22Rv1 (cell line): ENCODE data around the gene RPP25.

Source experiments
- ZFX ChIP-seq: fragments of 450-650 bp; IDR thresholded peaks from 2 replicates; pipeline ENCODE4 v1.6.1; 2017; ENCODE audit warnings: antibody characterized with exemption, borderline replicate concordance
- TF ChIP-seq, protein P1 (sequence below): fragments of 450-650 bp; IDR thresholded peaks from 2 replicates; pipeline ENCODE4 v1.5.1; 2017; ENCODE audit warnings: mild to moderate bottlenecking

DNA sequence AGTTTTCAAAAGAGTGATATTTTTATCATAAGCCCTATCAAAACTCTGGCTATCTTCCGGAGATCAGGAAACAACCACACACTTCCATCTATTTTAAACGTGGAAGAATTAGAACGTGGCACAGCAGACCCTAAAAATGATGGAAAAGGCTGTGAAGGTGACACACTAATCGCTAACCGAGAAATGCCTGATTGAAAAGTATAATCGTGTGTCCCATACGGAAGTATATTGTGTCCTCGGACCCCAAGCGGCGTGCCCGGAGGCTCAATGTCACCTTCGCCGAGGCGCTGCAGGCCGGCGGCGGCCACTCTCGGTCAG is 19.3 kb downstream of the RPP25 start:
- TF ChIP-seq, protein P1, sequence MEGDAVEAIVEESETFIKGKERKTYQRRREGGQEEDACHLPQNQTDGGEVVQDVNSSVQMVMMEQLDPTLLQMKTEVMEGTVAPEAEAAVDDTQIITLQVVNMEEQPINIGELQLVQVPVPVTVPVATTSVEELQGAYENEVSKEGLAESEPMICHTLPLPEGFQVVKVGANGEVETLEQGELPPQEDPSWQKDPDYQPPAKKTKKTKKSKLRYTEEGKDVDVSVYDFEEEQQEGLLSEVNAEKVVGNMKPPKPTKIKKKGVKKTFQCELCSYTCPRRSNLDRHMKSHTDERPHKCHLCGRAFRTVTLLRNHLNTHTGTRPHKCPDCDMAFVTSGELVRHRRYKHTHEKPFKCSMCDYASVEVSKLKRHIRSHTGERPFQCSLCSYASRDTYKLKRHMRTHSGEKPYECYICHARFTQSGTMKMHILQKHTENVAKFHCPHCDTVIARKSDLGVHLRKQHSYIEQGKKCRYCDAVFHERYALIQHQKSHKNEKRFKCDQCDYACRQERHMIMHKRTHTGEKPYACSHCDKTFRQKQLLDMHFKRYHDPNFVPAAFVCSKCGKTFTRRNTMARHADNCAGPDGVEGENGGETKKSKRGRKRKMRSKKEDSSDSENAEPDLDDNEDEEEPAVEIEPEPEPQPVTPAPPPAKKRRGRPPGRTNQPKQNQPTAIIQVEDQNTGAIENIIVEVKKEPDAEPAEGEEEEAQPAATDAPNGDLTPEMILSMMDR, result no peak
- TF ChIP-seq ZFX, result no peak
